ENCODE data around the gene SAFB.

The SAFB gene

GRCh38 chr19:5677580-5677979, 54.7 kb downstream of the SAFB start:
- no peak overlapping the region for H3K4me3 ChIP-seq (ENCODE audit: low read depth, low read length)
- 0 out of 2 replicates have a peak, but pooled peaks cover 4% of the 10 kb centered on the region for H3K36me3 ChIP-seq (ENCODE audit: control insufficient read depth, insufficient read depth, low read length)
- 0 out of 2 replicates have a peak, but pooled peaks cover 6% of the 10 kb centered on the region for H3K4me1 ChIP-seq (ENCODE audit: control insufficient read depth, insufficient read depth, low read length)
- no peaks in the 10 kb centered on the region for H3K9me3 ChIP-seq (ENCODE audit: control insufficient read depth, insufficient read depth, low read length)
- H3K9ac ChIP-seq (ENCODE audit: low read depth, low read length): no peak overlapping the region
- no peaks in the 10 kb centered on the region for H3K27me3 ChIP-seq (ENCODE audit: control insufficient read depth, insufficient read depth, low read length)
- no peak overlapping the region for H3K27ac ChIP-seq (ENCODE audit: low read depth, low read length)

DNA sequence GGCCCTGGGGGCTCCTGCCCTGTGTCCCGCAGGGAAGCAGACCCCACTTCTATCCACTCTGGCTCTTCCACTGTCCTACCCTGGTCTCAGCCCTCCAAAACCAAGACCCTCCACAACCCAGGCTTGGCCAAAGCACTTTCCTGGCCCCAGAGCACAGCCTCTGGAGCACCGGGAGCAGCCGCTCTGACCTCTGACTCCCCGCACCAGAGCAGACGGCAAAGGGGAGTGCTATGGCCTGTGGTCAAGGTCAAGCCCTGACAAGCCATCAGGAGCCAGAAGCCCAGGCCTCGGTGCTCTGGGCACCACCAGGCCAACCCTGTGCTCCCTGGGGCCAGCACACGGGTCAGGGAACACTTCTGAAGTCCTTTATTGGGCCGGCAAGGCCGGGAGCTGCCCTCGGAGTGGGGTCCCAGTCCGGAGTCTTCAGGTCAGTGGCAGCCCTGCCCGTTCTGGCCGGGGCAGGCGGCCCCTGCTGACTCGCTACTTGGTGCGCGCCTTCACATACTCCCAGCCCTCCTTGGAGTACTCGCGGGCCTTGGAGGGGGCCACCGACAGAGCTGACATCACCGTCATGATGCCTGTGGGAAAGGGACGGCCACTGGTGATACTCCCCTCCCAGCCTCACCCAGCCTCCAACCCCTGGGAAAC, 55.3 kb downstream of the SAFB start:
- Histone ChIP-seq H3K9me3 (ENCODE audit: control insufficient read depth, insufficient read depth, low read length) (no peaks in the 10 kb centered on the region), H3K27ac (ENCODE audit: low read depth, low read length) (no peak overlapping the region), H3K36me3 (ENCODE audit: control insufficient read depth, insufficient read depth, low read length) (0 out of 2 replicates have a peak, but pooled peaks cover 4% of the 10 kb centered on the region), H3K27me3 (ENCODE audit: control insufficient read depth, insufficient read depth, low read length) (no peaks in the 10 kb centered on the region), H3K9ac (ENCODE audit: low read depth, low read length) (no peak overlapping the region), H3K4me1 (ENCODE audit: control insufficient read depth, insufficient read depth, low read length) (0 out of 2 replicates have a peak, but pooled peaks cover 6% of the 10 kb centered on the region), H3K4me3 (ENCODE audit: low read depth, low read length) (no peak overlapping the region)

DNA sequence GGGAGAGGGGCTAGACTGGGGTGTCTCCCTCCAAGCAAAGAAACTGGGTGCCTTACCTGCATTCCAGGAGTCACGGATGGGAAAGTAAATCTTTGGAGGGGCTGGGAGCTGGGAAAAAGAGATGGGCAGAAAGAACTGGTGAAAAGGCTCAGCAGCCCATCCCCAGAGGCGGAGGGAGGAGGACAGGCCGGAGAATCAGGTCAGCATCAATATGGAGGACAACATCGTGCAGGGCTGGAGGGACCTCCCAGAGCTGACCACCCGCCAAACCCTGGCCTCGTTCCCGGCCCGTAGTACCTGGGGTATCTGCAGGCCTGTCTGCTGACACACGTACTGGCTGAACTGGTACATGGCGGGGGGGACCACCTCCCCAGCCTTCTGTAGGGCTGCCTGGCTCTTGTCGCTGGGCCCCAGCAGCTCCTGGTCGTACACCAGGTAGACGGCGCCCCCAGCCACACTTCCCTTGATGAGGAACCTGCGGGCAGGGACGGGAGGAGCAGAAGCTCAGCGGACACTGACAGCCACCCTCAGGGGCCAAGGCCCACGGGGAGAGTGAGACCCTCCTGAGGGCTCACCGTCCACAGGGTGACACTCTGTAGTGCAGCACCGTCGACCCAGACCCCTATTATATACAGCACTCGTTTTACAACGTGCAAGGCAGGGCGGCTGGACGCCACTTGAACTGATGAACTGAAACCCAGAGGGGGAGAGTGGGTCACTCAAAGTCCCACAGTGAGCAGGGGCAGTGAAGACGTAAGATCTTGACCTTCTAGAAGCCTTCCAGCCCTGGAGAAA, 56.6 kb downstream of the SAFB start:
- Histone ChIP-seq H3K9me3 (ENCODE audit: control insufficient read depth, insufficient read depth, low read length) (no peaks in the 10 kb centered on the region), H3K27ac (ENCODE audit: low read depth, low read length) (peak overlapping the region; percentile 66), H3K36me3 (ENCODE audit: control insufficient read depth, insufficient read depth, low read length) (no peaks in the 10 kb centered on the region), H3K27me3 (ENCODE audit: control insufficient read depth, insufficient read depth, low read length) (no peaks in the 10 kb centered on the region), H3K4me3 (ENCODE audit: low read depth, low read length) (peak overlapping the region; percentile 97), H3K4me1 (ENCODE audit: control insufficient read depth, insufficient read depth, low read length) (0 out of 2 replicates have a peak, but pooled peaks cover 6% of the 10 kb centered on the region), H3K9ac (ENCODE audit: low read depth, low read length) (peak overlapping the region; percentile 79)

DNA sequence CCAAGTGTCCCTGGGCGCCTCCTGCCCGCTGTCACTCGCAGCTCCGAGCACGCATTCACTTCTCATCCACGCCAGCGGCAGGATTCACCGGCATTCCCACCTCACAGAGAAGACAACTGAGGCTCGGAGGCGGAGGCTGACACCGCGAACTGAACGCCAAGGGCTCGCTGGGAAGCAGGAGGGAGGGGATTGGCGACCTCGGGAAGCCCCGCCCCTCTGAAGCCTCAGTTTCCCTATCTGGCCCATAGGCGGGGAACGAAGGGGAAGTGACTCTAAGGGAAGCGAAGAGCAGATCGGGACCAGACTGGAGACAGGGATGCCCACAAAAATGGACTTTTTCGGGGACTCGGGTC, 57.2 kb downstream of the SAFB start:
- no peaks in the 10 kb centered on the region for H3K9me3 ChIP-seq (ENCODE audit: control insufficient read depth, insufficient read depth, low read length)
- no peaks in the 10 kb centered on the region for H3K27me3 ChIP-seq (ENCODE audit: control insufficient read depth, insufficient read depth, low read length)
- no peaks in the 10 kb centered on the region for H3K36me3 ChIP-seq (ENCODE audit: control insufficient read depth, insufficient read depth, low read length)
- H3K9ac ChIP-seq (ENCODE audit: low read depth, low read length): peak overlapping the region; percentile 79
- peak overlapping the region; percentile 97 for H3K4me3 ChIP-seq (ENCODE audit: low read depth, low read length)
- H3K27ac ChIP-seq (ENCODE audit: low read depth, low read length): peak overlapping the region; percentile 66
- 0 out of 2 replicates have a peak, but pooled peaks cover 6% of the 10 kb centered on the region for H3K4me1 ChIP-seq (ENCODE audit: control insufficient read depth, insufficient read depth, low read length)

DNA sequence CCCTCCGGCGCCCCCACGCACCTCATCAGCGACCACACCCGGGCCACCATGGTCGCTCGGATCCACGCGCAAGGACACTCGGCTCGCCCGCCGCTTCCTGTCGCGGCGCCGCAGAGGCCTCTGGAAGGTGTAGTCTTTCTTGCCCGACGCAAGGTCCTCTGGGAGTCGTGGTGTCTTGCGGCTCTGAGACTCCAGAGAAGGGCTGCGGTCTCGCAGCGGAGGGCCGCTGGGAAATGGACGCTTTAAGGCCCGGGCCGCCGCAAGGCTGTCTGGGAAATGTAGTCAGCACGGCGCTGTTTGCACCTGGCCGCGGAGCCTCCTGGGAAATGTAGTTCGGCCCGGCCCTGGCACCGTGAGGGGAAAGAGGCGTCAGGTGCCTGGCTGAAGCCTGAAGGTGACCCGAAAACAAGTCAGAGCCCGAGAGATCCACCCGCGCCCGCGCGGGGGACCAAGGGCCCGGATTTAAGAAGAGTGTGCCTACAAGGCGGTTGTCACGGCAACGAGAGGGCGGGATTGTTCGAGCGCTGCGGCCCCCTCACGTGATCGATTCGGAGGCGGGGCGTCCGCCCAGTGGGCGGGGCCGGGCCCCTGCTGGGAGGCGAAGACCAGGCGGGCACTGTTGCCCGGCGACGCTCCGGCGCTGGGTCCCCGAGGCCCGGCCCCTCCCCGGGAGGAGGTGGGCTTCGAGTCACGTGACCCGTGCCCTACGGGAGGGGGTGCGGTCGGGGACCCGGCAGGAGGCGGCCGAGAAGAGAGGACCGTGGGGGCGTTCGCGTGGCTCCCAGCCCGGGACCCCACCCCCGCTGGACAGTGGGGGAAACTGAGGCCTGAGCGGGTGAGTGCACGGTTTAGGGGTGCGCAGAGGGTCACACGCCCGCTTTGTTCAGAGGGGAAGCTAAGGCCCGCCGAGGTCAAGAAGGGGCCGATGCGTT, 57.8 kb downstream of the SAFB start, which contains the start of the genes HSD11B1L and MICOS13:
Gene HSD11B1L (plus strand): TSS at position 591 of the 932 bp plus-strand sequence. CDS start 3,806 bp downstream, outside the sequence.
Gene MICOS13 (minus strand): TSS at position 80 of the 932 bp plus-strand sequence. CDS start 30 bp downstream, at position 50.
- no peaks in the 10 kb centered on the region for H3K27me3 ChIP-seq (ENCODE audit: control insufficient read depth, insufficient read depth, low read length)

GRCh38 chr19:5681391-5682106, 58.7 kb downstream of the SAFB start:
- Histone ChIP-seq H3K9ac (ENCODE audit: low read depth, low read length) (no peak overlapping the region), H3K27ac (ENCODE audit: low read depth, low read length) (no peak overlapping the region), H3K4me1 (ENCODE audit: control insufficient read depth, insufficient read depth, low read length) (0 out of 2 replicates have a peak, but pooled peaks cover 6% of the 10 kb centered on the region), H3K27me3 (ENCODE audit: control insufficient read depth, insufficient read depth, low read length) (no peaks in the 10 kb centered on the region), H3K9me3 (ENCODE audit: control insufficient read depth, insufficient read depth, low read length) (no peaks in the 10 kb centered on the region), H3K4me3 (ENCODE audit: low read depth, low read length) (peak overlapping the region; percentile 97), H3K36me3 (ENCODE audit: control insufficient read depth, insufficient read depth, low read length) (no peaks in the 10 kb centered on the region)

More for the DNA sequence above, 57.8 kb downstream of the SAFB start, which contains the start of the genes HSD11B1L and MICOS13:
- peak within 1 kb of the TSS; percentile 66 for H3K27ac ChIP-seq (ENCODE audit: low read depth, low read length)
- 0 out of 2 replicates have a peak, but pooled peaks cover 6% of the 10 kb centered on the region for H3K4me1 ChIP-seq (ENCODE audit: control insufficient read depth, insufficient read depth, low read length)
- peak within 1 kb of the TSS; percentile 97 for H3K4me3 ChIP-seq (ENCODE audit: low read depth, low read length)
- no peaks in the 10 kb centered on the region for H3K9me3 ChIP-seq (ENCODE audit: control insufficient read depth, insufficient read depth, low read length)
- peak within 1 kb of the TSS; percentile 79 for H3K9ac ChIP-seq (ENCODE audit: low read depth, low read length)
- H3K36me3 ChIP-seq (ENCODE audit: control insufficient read depth, insufficient read depth, low read length): no peaks in the 10 kb centered on the region

- Histone ChIP-seq H3K27ac (ENCODE audit: low read depth, low read length) (no peak overlapping the region), H3K36me3 (ENCODE audit: control insufficient read depth, insufficient read depth, low read length) (no peaks in the 10 kb centered on the region), H3K4me1 (ENCODE audit: control insufficient read depth, insufficient read depth, low read length) (0 out of 2 replicates have a peak, but pooled peaks cover 6% of the 10 kb centered on the region), H3K9ac (ENCODE audit: low read depth, low read length) (no peak overlapping the region), H3K27me3 (ENCODE audit: control insufficient read depth, insufficient read depth, low read length) (no peaks in the 10 kb centered on the region), H3K9me3 (ENCODE audit: control insufficient read depth, insufficient read depth, low read length) (no peaks in the 10 kb centered on the region), H3K4me3 (ENCODE audit: low read depth, low read length) (no peak overlapping the region)
These were observed 59.2 kb downstream of the SAFB start for GRCh38 chr19:5682107-5682482.

DNA sequence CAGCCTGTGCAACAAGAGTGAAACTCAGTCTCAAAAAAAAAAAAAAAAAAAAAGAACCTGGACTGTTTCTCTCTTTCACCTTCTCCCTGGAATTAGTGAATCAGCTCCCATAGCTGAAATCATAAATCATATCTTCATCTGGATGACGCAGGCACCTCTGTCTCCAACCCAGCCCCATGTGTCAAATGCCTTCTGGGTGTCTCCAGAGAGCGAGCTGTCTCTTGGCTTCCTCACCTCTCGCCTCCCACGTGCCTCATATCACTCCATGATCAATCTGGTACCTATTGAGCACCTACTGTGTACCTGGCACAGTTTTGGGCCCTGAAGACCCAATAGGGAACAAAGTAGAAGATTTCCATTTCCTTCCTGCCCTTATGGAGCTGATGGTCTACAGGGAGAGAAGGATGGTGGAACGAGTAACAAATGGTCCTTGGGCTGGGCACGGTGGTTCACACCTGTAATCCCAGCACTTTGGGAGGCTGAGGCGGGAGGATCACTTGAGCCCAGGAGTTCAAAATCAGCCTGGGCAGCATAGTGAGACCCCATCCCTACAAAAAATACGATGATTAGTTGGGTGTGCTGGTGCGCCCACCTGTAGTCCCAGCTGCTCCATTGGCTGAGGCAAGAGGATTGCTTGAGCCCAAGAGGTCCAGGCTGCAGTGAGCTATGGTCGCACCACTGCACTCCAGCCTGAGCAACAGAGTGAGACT, 60.4 kb downstream of the SAFB start:
- no peaks in the 10 kb centered on the region for H3K9me3 ChIP-seq (ENCODE audit: control insufficient read depth, insufficient read depth, low read length)
- H3K27me3 ChIP-seq (ENCODE audit: control insufficient read depth, insufficient read depth, low read length): no peaks in the 10 kb centered on the region
- H3K4me1 ChIP-seq (ENCODE audit: control insufficient read depth, insufficient read depth, low read length): 0 out of 2 replicates have a peak, but pooled peaks cover 6% of the 10 kb centered on the region
- no peak overlapping the region for H3K9ac ChIP-seq (ENCODE audit: low read depth, low read length)
- H3K27ac ChIP-seq (ENCODE audit: low read depth, low read length): no peak overlapping the region
- H3K36me3 ChIP-seq (ENCODE audit: control insufficient read depth, insufficient read depth, low read length): no peaks in the 10 kb centered on the region
- no peak overlapping the region for H3K4me3 ChIP-seq (ENCODE audit: low read depth, low read length)

DNA sequence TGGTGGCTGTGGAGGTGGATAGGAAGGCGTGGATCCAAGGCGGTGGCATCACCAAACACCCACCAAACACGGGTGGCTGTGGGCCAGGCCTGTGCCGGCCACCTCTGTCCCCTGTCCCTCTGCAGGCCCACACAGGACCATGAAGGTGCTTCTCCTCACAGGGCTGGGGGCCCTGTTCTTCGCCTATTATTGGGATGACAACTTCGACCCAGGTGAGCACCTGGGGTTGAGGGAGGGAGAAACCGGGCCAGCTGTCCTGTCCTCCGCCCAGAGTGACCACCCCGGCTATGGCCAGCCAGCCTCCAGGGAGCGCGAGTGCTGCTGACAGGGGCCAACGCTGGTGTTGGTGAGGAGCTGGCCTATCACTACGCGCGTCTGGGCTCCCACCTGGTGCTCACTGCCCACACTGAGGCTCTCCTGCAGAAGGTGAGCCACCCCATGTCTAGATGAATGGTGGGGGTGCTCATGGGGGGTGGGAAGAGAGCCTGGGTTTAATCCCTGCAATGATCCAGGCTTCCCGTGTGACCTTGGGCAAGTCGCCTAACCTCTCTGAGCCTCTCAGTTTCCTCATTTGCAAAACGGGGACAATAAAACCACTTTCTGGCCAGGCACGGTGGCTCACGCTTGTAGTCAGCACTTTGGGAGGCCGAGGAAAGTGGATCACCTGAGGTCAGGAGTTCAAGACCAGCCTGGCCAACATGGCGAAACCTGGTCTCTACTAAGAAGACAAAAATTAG, 62.0 kb downstream of the SAFB start:
- Histone ChIP-seq H3K4me1 (ENCODE audit: control insufficient read depth, insufficient read depth, low read length) (0 out of 2 replicates have a peak, but pooled peaks cover 2% of the 10 kb centered on the region), H3K4me3 (ENCODE audit: low read depth, low read length) (no peak overlapping the region), H3K27me3 (ENCODE audit: control insufficient read depth, insufficient read depth, low read length) (no peaks in the 10 kb centered on the region), H3K36me3 (ENCODE audit: control insufficient read depth, insufficient read depth, low read length) (no peaks in the 10 kb centered on the region), H3K9ac (ENCODE audit: low read depth, low read length) (no peak overlapping the region), H3K27ac (ENCODE audit: low read depth, low read length) (no peak overlapping the region), H3K9me3 (ENCODE audit: control insufficient read depth, insufficient read depth, low read length) (no peaks in the 10 kb centered on the region)

Measured in HUES48 (cell line).